CD4-positive, alpha-beta memory T cell (primary cell): Measurements from ENCODE around the gene UFSP2. TPM values are rescaled to one million over a fixed set of nuclear protein-coding genes. Genes with fewer than 3 reads are reported as not detected.

Experiments
- CTCF ChIA-PET: fragments of 350-600 bp; sonication (Branson Sonifier 250); formaldehyde crosslinking; loops from one replicate; lab custom pipeline; 2021; ENCODE audit warnings: inconsistent platforms; ENCODE audit not compliant: partially characterized antibody; lab: Charles Lee
- POLR2A ChIA-PET: fragments of 350-600 bp; sonication (Branson Sonifier 250); formaldehyde crosslinking; loops from one replicate; lab custom pipeline; 2021; ENCODE audit not compliant: partially characterized antibody; lab: Charles Lee
- DNase-seq, 5 donors: peaks; one replicate each; pipeline versions ENCODE4 v3.0.0 to v3.0.0-alpha.2; 2020 to 2022; ENCODE audit warnings: mixed read lengths in 1 of 5
- H3K27ac ChIP-seq: one replicate; pipeline ENCODE4 v1.7.0; 2013; ENCODE audit warnings: low read depth, low read length
- H3K27me3 ChIP-seq: 2 replicates; pipeline ENCODE4 v1.7.0; 2013; ENCODE audit warnings: mild to moderate bottlenecking, low read length, moderate library complexity; ENCODE audit not compliant: insufficient read depth
- H3K36me3 ChIP-seq: 2 replicates; pipeline ENCODE4 v1.7.0; 2013; ENCODE audit warnings: mild to moderate bottlenecking, low read length, moderate library complexity; ENCODE audit not compliant: insufficient read depth
- H3K4me1 ChIP-seq: 2 replicates; pipeline ENCODE4 v1.7.0; 2013; ENCODE audit warnings: mild to moderate bottlenecking, low read length, moderate library complexity; ENCODE audit not compliant: insufficient read depth
- H3K4me3 ChIP-seq, 2 donors: one replicate each; pipeline ENCODE4 v1.7.0; 2013; ENCODE audit warnings: low read length in 2 of 2, mild to moderate bottlenecking in 1 of 2
- H3K9me3 ChIP-seq, 2 donors: one replicate each; pipeline ENCODE4 v1.7.0; 2013; ENCODE audit warnings: low read length in 2 of 2, control low read depth in 1 of 2; ENCODE audit not compliant: control insufficient read depth in 1 of 2
- H3K27ac Mint-ChIP-seq, 7 donors: one replicate each; pipeline ENCODE4 v1.8.0; 2020 to 2021; ENCODE audit warnings: mixed read lengths in 7 of 7, mild to moderate bottlenecking in 6 of 7, inconsistent platforms in 3 of 7, moderate library complexity in 3 of 7
- H3K27me3 Mint-ChIP-seq, 2 donors: one replicate each; pipeline ENCODE4 v1.8.0; 2020 to 2021; ENCODE audit warnings: mixed read lengths in 2 of 2
- H3K36me3 Mint-ChIP-seq, 2 donors: one replicate each; pipeline ENCODE4 v1.8.0; 2020 to 2021; ENCODE audit warnings: mixed read lengths in 2 of 2, inconsistent platforms in 1 of 2, mild to moderate bottlenecking in 1 of 2
- H3K4me1 Mint-ChIP-seq, 4 donors: one replicate each; pipeline ENCODE4 v1.8.0; 2020 to 2021; ENCODE audit warnings: mixed read lengths in 4 of 4, mild to moderate bottlenecking in 1 of 4
- H3K4me3 Mint-ChIP-seq, 8 donors: one replicate each; pipeline ENCODE4 v1.8.0; 2020 to 2021; ENCODE audit warnings: mixed read lengths in 8 of 8, mild to moderate bottlenecking in 7 of 8, moderate library complexity in 6 of 8, inconsistent platforms in 3 of 8
- H3K9me3 Mint-ChIP-seq, 8 donors: one replicate each; pipeline ENCODE4 v1.8.0; 2020 to 2021; ENCODE audit warnings: mixed read lengths in 8 of 8, mild to moderate bottlenecking in 5 of 8, inconsistent platforms in 3 of 8, moderate library complexity in 1 of 8
- intact Hi-C: fragments of 100-400 bp; cut with micrococcal nuclease; formaldehyde crosslinking; loops from one replicate; pipeline ENCODE4 v1.15.1; 2023
- polyA plus RNA-seq, 2 donors: library from polyadenylated mRNA; unstranded; fragments of 300-500 nt; fragmentation: Illumina TruSeq; gene quantifications; one replicate each; pipeline ENCODE4 v1.2.3, GENCODE V29; 2021
- total RNA-seq, 2 experiments: library from RNA; stranded (reverse); gene quantifications; one replicate each; pipeline ENCODE4 v1.2.3, GENCODE V29; 2021

Gene UFSP2
- total and polyA plus RNA-seq, 4 experiments from 2014 or later = 30.1 to 53.8 (median 37.0) TPM

GRCh38 chr4:185429660-185430059 lies 3.9 kb upstream of the UFSP2 start:
- no peak overlapping the region for H3K27ac ChIP-seq
- Mint-ChIP-seq H3K4me3 (no peak overlapping the region), H3K36me3 (peaks cover 0 to 15% of the 10 kb centered on the region in 2 donors), H3K9me3 (no peaks in the 10 kb centered on the region), H3K4me1 (peaks cover 7 to 19% (median 10%) of the 10 kb centered on the region in 4 donors), H3K27me3 (peaks cover 2 to 5% of the 10 kb centered on the region in 2 donors), H3K27ac (peak overlapping the region in 2 of 7 donors; percentile 12 to 53)
- no peaks in the 10 kb centered on the region for H3K27me3 ChIP-seq
- no peaks in the 10 kb centered on the region for H3K36me3 ChIP-seq
- intact Hi-C loops = no loop called here
- CTCF ChIA-PET = no interaction called here
- POLR2A ChIA-PET = no interaction called here
- peaks cover 10% of the 10 kb centered on the region for H3K4me1 ChIP-seq
- H3K9me3 ChIP-seq = no peaks in the 10 kb centered on the region
- peak in 1 of 5 donors; percentile 34 for DNase-seq
- no peak overlapping the region for H3K4me3 ChIP-seq

GRCh38 chr4:185426960-185427688 lies 1.4 kb upstream of the UFSP2 start:
- Mint-ChIP-seq H3K27me3 (peaks cover 2 to 5% of the 10 kb centered on the region in 2 donors), H3K36me3 (peaks cover 0 to 19% of the 10 kb centered on the region in 2 donors), H3K9me3 (no peaks in the 10 kb centered on the region), H3K4me3 (peak overlapping the region in 7 of 8 donors; percentile 0 to 58 (median 42)), H3K4me1 (peaks cover 15 to 36% (median 22%) of the 10 kb centered on the region in 4 donors), H3K27ac (peak overlapping the region in 6 of 7 donors; percentile 38 to 92 (median 76))
- DNase-seq = peak in 3 of 5 donors; percentile 7 to 39 (median 11)
- ChIA-PET POLR2A (interaction anchor here (1.2 to 5.4 kb wide), 5 partner anchors 32 to 218 kb away, joined by 4 to 94 read pairs (median 6); partner anchors contain the start of genes ANKRD37, LRP2BP and SNX25), CTCF (interaction anchor here (0.9 to 2.3 kb wide), 4 partner anchors 24 to 218 kb away, joined by 3 to 10 read pairs (median 4); no protein-coding TSS in a partner anchor)
- peaks cover 24% of the 10 kb centered on the region for H3K4me1 ChIP-seq
- H3K27ac ChIP-seq = no peak overlapping the region
- H3K9me3 ChIP-seq = no peaks in the 10 kb centered on the region
- H3K27me3 ChIP-seq = no peaks in the 10 kb centered on the region
- no peak overlapping the region for H3K4me3 ChIP-seq
- H3K36me3 ChIP-seq = no peaks in the 10 kb centered on the region
- intact Hi-C loops = no loop called here

GRCh38 chr4:185424905-185425646 lies 688 bp downstream of the UFSP2 start:
- Histone ChIP-seq H3K27me3 (no peaks in the 10 kb centered on the region), H3K27ac (peak overlapping the region; percentile 99), H3K4me3 (peak overlapping the region; percentile 45 to 77), H3K9me3 (no peaks in the 10 kb centered on the region), H3K36me3 (no peaks in the 10 kb centered on the region), H3K4me1 (peaks cover 24% of the 10 kb centered on the region)
- Mint-ChIP-seq H3K9me3 (no peaks in the 10 kb centered on the region), H3K36me3 (peaks cover 11 to 33% of the 10 kb centered on the region in 2 donors), H3K27ac (peak overlapping the region; percentile 92 to 100 (median 100)), H3K4me1 (peaks cover 23 to 46% (median 29%) of the 10 kb centered on the region in 4 donors), H3K27me3 (peaks cover 1 to 2% of the 10 kb centered on the region in 2 donors), H3K4me3 (peak overlapping the region; percentile 89 to 98 (median 96))
- POLR2A ChIA-PET = interaction anchor here (0.6 to 5.4 kb wide), 18 partner anchors 8 to 951 kb away, joined by 3 to 94 read pairs (median 4); partner anchors contain the start of genes ANKRD37, CYP4V2, IRF2 and LRP2BP
- intact Hi-C loops = loop anchor here (1.0 kb wide), 3 partner anchors 29 to 221 kb away; partner anchors contain the start of genes ANKRD37 and CCDC110
- peak in 2 of 5 donors; percentile 7 to 41 for DNase-seq
- CTCF ChIA-PET = interaction anchor here (1.0 to 2.3 kb wide), 7 partner anchors 11 to 287 kb away, joined by 3 to 10 read pairs (median 6); partner anchors contain the start of genes ANKRD37 and LRP2BP

- no peaks in the 10 kb centered on the region for H3K9me3 ChIP-seq
- no peak overlapping the region for H3K4me3 ChIP-seq
- Mint-ChIP-seq H3K9me3 (no peaks in the 10 kb centered on the region), H3K36me3 (peaks cover 33 to 54% of the 10 kb centered on the region in 2 donors), H3K4me1 (peaks cover 23 to 48% (median 28%) of the 10 kb centered on the region in 4 donors), H3K27ac (peak overlapping the region in 3 of 7 donors; percentile 8 to 63 (median 13)), H3K4me3 (no peak overlapping the region), H3K27me3 (peaks cover 0 to 1% of the 10 kb centered on the region in 2 donors)
- POLR2A ChIA-PET = no interaction called here
- CTCF ChIA-PET = no interaction called here
- H3K27me3 ChIP-seq = no peaks in the 10 kb centered on the region
- H3K4me1 ChIP-seq = peaks cover 24% of the 10 kb centered on the region
- peaks cover 5% of the 10 kb centered on the region for H3K36me3 ChIP-seq
- H3K27ac ChIP-seq = no peak overlapping the region
- intact Hi-C loops = no loop called here
- DNase-seq = no peak
These were observed 4.2 kb downstream of the UFSP2 start for GRCh38 chr4:185421366-185422124.

- ChIA-PET POLR2A (interaction anchor here (1.3 kb wide), 1 partner anchor 9 kb away, joined by 4 read pairs; the partner anchor contains the start of gene UFSP2), CTCF (no interaction called here)
- H3K9me3 Mint-ChIP-seq = no peaks in the 10 kb centered on the region
- H3K9me3 ChIP-seq = no peaks in the 10 kb centered on the region
- H3K4me1 ChIP-seq = no peaks in the 10 kb centered on the region
- intact Hi-C loops = no loop called here
- no peak overlapping the region for H3K4me3 Mint-ChIP-seq
- no peaks in the 10 kb centered on the region for H3K27me3 ChIP-seq
- no peak for DNase-seq
- H3K4me3 ChIP-seq = no peak overlapping the region
- H3K27ac Mint-ChIP-seq = no peak overlapping the region
- H3K4me1 Mint-ChIP-seq = peaks cover 5 to 12% (median 9%) of the 10 kb centered on the region in 4 donors
- H3K27me3 Mint-ChIP-seq = no peaks in the 10 kb centered on the region
- H3K27ac ChIP-seq = no peak overlapping the region
- peaks cover 43 to 62% of the 10 kb centered on the region in 2 donors for H3K36me3 Mint-ChIP-seq
- H3K36me3 ChIP-seq = peaks cover 14% of the 10 kb centered on the region
These were observed 8.8 kb downstream of the UFSP2 start for GRCh38 chr4:185416955-185417354.

GRCh38 chr4:185412412-185412811 lies 13.4 kb downstream of the UFSP2 start:
- Mint-ChIP-seq H3K4me1 (peaks cover 0 to 4% (median 3%) of the 10 kb centered on the region in 4 donors), H3K4me3 (no peak overlapping the region), H3K36me3 (peaks cover 39 to 61% of the 10 kb centered on the region in 2 donors), H3K9me3 (no peaks in the 10 kb centered on the region), H3K27ac (peak overlapping the region in 3 of 7 donors; percentile 6 to 44 (median 39)), H3K27me3 (no peaks in the 10 kb centered on the region)
- Histone ChIP-seq H3K4me3 (no peak overlapping the region), H3K36me3 (peaks cover 26% of the 10 kb centered on the region), H3K4me1 (no peaks in the 10 kb centered on the region), H3K27ac (no peak overlapping the region), H3K27me3 (no peaks in the 10 kb centered on the region), H3K9me3 (no peaks in the 10 kb centered on the region)
- ChIA-PET CTCF (no interaction called here), POLR2A (interaction anchor here (0.8 kb wide), 1 partner anchor 13 kb away, joined by 3 read pairs; no protein-coding TSS in a partner anchor)
- intact Hi-C loops = no loop called here
- no peak for DNase-seq
